Activated T-helper 9 cell treated with anti-CD3 and anti-CD28 coated beads, Interleukin-2, amount 50 U/mL, for 16 hours (primary cell): Measurements from ENCODE around the gene NEK11.
A peak's percentile ranks its signal among the peaks of the same experiment; 100 is the strongest.
"Not testable (repeated sequence)": the region's sequence is repeated elsewhere in the genome, so short reads cannot be mapped to it uniquely, and the experiment has no call there.

Source experiments
- DNase-seq: peaks from one replicate; pipeline ENCODE4 v3.0.0-alpha.2; 2020; ENCODE audit warnings: low read depth

Gene NEK11

DNA sequence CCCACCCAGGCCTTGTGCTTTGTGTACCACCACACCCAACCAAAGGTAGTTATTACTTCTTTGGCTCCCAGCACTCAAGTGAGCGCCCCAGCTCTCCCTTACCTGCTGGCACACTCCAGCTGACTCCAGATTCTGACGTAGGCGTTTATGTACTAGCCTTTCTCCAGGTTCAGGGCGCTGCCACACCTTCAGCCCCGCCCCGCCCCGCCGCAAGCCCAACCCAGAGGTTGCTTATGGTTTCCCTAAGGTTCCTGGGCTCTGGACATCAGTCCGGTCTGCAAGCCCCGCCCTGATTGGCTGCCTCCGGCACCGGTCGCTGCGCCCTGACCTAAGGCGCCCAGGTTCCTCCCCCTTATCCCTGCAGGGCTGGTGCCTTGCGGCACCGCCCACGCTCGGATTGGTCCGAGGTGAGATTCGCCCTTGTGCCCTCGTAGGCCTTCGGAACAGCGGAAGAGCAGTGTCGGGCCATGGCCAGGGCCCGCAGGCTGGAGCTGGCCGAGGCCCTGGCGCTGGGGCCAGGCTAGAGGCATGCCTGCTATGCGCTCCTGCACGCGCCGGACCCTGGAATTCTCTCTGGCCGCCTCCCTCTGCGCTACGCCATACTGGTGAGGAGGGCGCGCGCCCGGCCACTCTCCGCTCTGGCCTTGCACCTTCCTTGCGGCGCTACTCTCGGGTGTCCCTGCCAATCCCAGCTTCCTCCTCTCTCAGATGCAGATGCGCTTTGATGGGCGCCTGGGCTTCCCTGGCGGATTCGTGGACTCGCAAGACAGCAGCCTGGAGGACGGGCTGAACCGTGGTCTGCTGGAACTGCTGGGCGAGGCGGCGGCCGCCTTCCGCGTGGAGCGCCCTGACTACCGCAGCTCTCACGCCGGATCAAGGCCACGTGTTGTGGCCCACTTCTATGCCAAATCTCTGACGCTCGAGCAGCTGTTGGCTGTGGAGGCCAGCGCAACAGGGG, 335.1 kb downstream of the NEK11 start:
- DNase-seq: no peak

DNA sequence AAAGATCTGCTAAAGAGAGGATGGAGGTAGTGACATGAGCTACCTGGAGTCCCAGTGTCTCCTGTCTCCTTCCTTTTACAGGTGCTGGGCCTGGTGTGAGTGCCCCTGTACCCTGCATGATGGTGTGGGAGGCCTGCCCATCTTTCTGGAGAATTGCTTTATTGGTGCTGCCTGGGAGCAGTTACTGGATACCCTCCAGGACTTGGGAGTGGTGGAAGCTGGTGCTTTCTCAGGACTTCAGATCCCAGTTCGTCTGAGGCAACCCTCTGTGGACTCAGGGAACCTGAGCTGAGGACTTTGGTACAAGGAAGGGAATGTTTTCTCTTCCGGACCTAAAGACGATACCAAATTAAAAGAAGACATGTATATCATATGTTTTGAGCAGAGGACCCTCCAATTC, 336.6 kb downstream of the NEK11 start:
- no peak for DNase-seq

DNA sequence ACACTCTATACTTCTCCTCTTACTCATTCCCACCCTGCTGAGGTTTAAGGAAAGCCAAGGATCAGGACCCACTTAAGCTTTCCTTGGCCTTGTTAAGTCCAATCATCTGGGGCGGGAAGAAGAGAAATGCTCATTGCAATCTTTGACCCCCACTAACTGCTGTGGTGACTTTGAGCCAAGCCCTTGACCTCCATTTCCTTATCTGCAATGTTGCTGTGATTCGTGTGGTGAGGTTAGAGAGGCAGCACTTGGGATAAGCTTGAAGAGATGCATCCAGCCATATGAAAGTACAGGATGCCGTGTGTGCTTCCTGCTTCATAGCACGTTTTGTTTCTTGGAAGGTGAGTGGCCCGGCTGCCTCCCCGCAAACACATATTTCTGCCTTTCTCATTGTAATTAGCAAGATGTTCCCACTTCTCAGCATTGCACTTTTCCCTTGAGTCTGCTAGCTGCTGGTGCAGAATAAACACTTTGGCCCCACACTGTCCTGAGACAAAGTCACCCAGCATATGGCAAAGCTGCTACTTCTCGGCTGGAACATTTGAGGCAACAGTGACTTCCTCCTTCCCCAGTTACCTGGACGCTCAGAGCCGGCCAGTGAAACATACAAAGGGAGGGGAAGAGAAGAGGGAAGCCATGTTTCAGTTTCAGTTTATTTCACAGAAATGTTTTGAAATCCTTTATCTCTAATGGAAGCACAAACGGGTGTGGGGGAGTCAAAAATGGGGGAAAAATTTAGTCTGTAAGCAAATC, 344.4 kb downstream of the NEK11 start:
- DNase-seq: no peak

DNA sequence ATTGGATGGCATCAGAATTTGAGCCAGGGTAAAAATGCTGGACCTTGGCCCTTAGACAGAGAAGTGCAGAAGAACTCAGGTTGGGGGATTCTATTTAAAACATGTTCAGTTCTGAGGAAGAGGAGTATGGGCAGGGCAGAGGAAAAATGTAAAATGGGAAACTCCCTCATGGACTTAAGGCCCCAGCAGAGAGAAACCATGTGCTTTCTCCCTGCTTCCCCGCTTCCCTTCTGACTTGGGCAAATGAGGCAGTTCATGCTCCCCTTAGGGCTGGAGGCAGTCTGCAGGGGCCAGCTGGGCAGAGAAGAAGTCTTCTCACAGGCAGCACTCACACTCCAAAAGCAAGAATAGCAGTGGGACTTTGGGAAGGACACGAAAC, 345.0 kb downstream of the NEK11 start:
- no peak for DNase-seq

DNA sequence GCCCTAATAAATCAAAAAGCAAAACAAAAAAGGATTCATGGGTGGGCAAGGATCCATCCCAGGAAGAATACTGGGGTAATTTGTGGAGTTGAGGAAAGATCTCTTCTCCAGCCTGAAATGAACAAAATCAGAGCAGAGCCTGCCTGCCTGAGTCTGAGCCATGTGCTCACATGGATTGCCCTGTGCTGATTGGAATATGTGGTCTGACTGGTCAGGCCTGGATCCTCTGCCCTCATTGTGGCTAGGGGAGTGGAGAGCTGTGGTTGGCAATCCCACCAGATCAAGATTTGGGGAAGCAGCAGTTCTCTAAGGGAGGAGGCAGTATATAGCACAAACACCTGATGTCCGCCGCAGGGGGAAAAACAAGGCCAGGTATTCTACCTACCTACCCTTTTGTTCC, 348.1 kb downstream of the NEK11 start:
- DNase-seq: no peak

DNA sequence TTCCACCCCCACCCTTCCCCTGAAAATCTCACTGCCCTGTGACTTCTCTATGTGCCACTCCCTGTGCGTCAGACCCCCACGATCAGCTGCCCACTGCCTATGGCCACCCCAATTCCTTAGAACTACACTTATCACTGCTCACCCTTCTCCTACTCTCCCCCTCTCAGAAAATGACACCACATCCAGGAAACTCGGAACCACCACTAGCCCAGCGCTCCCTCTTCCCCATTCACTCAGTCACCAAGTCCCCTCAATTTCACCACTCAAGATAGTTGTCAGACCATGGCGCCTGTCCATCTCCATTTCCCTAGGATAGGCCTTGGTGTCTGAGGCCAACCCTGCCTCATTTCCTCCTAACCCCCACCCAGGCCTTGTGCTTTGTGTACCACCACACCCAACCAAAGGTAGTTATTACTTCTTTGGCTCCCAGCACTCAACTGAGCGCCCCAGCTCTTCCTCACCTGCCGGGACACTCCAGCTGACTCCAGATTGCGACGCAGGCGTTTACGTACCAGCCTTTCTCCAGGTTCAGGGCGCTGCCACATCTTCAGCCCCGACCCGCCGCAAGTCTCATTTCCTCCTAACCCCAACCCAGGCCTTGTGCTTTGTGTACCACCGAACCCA, 354.3 kb downstream of the NEK11 start:
- not testable (repeated sequence) for DNase-seq

DNA sequence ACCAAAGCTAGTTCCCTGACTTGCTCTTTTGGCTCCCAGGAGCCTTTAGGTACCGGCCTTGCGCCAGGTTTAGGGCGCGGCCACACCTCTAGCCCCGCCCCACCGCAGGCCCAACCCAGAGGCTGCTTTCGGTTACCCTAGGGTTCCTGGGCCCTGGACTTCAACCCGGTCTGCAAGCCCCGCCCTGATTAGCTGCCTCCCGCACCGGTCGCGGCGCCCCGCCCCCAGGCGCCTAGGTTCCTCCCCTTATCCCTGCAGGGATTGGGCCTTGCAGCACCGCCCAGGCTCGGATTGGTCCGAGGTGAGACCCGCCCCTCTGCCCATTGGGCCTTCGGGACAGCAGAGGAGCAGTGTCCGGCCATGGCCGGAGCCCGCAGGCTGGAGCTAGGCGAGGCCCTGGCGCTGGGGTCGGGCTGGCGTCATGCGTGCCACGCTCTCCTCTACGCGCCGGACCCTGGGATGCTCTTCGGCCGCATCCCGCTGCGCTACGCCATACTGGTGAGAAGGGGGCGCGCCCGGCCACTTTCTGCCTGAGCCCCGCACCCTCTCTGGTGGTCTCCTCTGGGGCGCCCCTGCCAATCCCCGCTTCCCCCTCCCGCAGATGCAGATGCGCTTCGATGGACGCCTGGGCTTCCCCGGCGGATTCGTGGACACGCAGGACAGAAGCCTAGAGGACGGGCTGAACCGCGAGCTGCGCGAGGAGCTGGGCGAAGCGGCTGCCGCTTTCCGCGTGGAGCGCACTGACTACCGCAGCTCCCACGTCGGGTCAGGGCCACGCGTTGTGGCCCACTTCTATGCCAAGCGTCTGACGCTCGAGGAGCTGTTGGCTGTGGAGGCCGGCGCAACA, 355.0 kb downstream of the NEK11 start, which contains the start of gene NUDT16:
Gene NUDT16 (plus strand): TSS at position 330 of the 847 bp plus-strand sequence. CDS start 31 bp downstream, at position 361.
- DNase-seq: peak; percentile 96

DNA sequence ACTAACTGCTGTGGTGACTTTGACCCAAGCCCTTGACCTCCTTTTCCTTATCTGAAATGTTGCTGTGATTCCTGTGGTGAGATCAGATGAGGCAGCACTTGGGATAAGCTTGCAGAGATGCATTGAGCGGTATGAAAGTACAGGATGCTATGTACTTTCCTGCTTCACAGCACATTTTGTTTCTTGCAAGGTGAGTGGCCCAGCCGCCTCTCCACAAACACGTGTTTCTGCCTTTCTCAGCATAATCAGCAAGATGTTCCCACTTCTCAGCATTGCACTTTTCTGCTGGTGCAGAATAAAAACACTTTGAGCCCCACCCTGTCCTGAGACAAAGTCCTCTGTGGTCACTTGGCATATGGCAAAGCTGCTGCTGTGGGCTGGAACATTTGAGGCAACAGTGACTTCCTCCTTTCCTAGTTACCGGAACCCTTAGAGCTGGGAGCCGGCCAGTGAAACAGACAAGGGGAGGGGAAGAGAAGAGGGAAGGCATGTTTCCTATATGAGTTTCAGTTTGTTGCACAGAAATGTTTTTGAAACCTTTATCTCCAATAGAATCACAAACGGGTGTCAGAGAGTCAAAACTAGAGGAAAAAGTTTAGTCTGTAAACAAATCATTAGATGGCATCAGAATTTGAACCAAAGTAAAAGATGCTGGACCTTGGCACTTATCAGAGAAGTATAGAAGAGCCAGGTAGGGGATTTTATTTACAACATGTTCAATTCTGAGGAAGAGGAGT, 359.9 kb downstream of the NEK11 start:
- DNase-seq: no peak

DNA sequence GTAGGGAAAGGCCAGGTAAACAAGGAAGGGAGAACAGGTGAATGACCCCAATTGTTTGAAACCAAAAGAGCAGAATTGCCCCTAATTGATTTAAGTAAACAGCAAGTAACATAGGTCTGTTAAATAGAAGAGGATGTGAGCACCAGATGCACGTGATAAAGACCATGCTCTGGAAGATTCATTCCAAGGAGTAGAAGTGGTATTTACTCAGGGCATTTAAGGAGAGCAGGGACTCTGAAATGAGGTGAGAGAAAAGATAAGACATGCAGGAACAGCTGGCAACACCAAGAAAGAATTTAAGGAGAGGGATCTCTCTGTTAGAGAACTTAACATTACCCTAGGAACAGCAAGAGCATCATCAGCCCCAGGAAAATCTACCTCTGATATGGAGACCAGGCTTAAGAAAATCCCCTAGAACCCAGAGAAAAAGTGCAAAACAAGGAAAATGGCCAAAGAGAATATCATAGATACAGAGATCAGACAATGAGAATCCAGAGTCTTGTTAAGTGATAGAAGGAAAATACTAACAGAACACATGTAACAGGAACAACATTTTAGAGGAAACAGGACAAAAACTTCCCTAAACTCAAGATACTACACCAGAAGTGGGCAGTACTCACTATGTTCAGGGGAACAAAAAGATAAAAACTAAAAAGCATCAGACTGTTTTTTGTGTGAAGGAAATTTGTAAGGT, 361.3 kb downstream of the NEK11 start:
- DNase-seq: no peak

DNA sequence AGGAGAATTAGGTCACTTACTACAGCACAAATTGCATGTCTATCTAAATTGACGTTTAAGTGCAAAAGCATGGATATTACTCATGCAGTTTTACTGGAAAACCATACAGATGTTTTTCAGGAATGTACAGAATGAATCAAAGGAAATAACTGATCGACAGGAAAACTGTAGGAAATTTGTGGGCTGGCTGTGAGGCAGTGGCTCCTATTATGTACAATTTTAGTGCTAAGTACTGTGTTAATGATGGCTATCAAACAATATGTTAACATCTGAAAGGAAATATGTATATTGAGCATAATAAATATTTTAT, 361.8 kb downstream of the NEK11 start:
- no peak for DNase-seq

DNA sequence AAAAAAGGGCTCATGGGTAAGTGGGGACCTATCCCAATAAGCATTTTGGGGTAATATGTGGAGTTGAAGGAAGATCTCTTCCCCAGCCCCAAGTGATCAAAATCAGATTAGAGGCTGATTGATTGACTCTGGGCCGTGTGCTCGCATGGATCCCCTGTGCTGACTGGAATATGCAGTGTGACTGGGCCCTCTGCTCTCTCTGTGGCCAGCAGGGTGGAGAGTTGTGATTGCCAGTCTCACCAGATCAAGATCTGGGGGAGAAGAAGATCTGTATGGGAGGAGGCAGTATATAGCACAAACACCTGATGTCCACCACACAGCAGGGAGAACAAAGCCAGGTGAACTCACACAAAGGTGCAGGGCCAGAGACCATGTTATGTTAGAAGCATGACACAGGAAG, 363.7 kb downstream of the NEK11 start:
- no peak for DNase-seq

DNA sequence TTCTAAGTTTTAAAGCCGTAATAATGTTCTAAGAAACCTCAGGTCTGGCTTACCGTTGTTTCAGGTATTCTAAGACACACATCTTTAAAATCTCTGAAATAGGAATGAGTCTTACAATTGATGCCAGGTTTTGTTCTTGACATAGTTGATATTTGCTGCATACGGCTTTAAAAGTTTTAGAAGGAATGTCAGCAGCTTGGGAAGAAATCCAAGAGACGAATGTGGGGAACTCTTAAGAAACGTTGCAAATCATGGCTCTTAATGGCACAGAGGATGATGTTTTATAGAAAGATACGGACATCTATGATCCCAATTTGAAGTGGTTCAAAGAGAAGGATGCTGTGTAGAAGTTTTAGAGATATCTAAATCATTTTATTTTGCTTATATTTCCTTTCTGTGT, 366.4 kb downstream of the NEK11 start:
- no peak for DNase-seq

DNA sequence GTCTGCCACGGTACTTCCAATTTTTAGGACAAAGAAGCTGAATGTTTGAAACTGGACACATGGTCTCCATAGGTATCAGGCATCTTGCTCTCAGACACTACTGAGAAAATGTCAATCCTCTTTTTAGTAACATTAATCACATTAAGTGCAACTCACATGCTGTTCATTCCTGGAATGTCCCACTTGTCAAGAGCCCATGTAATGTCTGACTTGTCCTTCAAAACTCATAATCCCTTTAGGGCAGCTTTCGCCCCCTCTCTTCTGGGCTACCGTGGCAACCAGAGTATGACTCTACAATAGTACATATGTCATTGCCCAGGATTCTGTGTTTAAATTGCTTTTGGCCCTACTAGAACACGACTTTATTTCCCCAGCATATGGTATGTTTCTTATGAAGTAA, 367.2 kb downstream of the NEK11 start:
- DNase-seq: no peak

DNA sequence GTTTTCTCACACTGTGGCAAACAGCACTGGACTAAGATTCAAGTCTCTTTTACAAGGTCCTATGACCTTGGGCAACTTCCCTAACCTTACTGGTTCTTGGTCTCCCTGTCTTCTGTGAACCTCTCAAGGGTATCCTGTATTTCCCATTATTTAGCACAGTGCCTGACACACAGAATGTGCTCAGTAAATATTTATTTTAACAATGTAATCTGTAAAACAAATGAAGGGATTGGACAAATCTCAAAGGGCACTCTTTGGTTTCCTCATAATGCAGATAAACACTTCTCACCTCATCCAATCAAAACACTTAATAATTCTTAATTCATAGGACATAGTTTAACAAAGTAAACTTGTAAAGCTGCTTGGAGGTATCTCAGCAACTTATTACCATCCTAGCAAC, 367.7 kb downstream of the NEK11 start:
- no peak for DNase-seq

DNA sequence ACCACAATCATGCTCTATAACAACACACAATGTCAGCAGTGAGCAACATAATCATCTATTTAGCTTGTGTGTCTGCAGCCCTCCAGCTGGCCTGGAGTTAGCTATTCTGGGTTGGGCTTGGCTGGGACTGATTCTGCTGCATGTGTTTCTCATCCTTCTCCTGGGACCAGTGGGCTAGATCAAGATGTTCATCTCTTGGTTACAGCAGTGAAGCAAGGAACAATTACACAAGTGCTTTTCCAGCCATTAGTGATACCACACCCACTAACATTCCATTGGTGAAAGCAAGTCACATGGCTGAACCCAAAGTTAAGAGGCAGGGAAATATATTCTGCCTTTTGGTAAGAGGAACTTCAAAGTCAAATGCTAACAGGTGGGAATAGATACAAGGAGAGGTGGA, 369.5 kb downstream of the NEK11 start:
- no peak for DNase-seq

DNA sequence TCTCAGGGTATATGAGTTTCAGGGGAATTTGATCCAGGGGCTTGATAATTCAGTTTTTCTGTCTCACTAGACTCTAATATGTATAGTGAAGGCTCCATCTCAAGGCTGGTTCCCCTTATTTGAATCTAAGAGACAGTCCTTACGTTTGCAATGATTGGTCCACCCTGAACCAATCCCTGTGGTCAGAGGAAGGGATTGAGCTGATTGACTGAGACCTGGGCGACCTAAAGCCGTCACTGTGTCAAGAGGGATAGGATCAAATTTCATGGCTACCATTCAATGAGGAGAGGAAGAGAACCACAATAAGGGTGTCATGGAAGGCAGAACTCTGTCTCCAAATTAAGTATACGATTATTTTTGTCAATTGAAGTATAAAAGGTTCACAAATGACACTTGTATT, 371.2 kb downstream of the NEK11 start:
- no peak for DNase-seq
